GM21825 (cell line): ENCODE results near the gene CACNB1.
"Not testable (repeated sequence)": the region's sequence is repeated elsewhere in the genome, so short reads cannot be mapped to it uniquely, and the experiment has no call there.

Experiments
- ATAC-seq: cut with Tn5 transposase; IDR thresholded peaks from one replicate; pipeline ENCODE4 v1.9.1; 2021; ENCODE audit warnings: mild to moderate bottlenecking, moderate library complexity; ENCODE audit not compliant: unreplicated experiment

Gene CACNB1

GRCh38 chr17:39177256-39177655, 20.2 kb downstream of the CACNB1 start:
- no peak for ATAC-seq

GRCh38 chr17:39175695-39176093, 21.8 kb downstream of the CACNB1 start:
- ATAC-seq = no peak

GRCh38 chr17:39174920-39175694, 22.4 kb downstream of the CACNB1 start:
- no peak for ATAC-seq

GRCh38 chr17:39173526-39174274, 23.8 kb downstream of the CACNB1 start:
- ATAC-seq = no peak

- ATAC-seq = no peak
These were observed 24.4 kb downstream of the CACNB1 start for GRCh38 chr17:39173080-39173479.

- no peak for ATAC-seq
These were observed 25.5 kb downstream of the CACNB1 start for GRCh38 chr17:39171933-39172332.

- no peak for ATAC-seq
These were observed 26.9 kb downstream of the CACNB1 start for GRCh38 chr17:39170558-39170957.

GRCh38 chr17:39170109-39170508, 27.4 kb downstream of the CACNB1 start:
- ATAC-seq = no peak

GRCh38 chr17:39169518-39169917, 28.0 kb downstream of the CACNB1 start:
- ATAC-seq = no peak

GRCh38 chr17:39169101-39169500, 28.4 kb downstream of the CACNB1 start:
- ATAC-seq = no peak

GRCh38 chr17:39168503-39168902, 29.0 kb downstream of the CACNB1 start:
- ATAC-seq = not testable (repeated sequence)

GRCh38 chr17:39167476-39167875, 30.0 kb downstream of the CACNB1 start:
- no peak for ATAC-seq

- no peak for ATAC-seq
These were observed 30.8 kb downstream of the CACNB1 start for GRCh38 chr17:39166437-39167335.

GRCh38 chr17:39165841-39166349, 31.6 kb downstream of the CACNB1 start, which contains the start of gene ARL5C:
Gene ARL5C (minus strand): TSS chr17:39166161. CDS start chr17:39165760, 401 bp downstream.
- no peak for ATAC-seq

- no peak for ATAC-seq
These were observed 32.2 kb downstream of the CACNB1 start for GRCh38 chr17:39165178-39165840.

- ATAC-seq = peak; percentile 71
These were observed 32.8 kb downstream of the CACNB1 start for GRCh38 chr17:39164675-39165143.

GRCh38 chr17:39161962-39162361, 35.5 kb downstream of the CACNB1 start:
- no peak for ATAC-seq

GRCh38 chr17:39158623-39159022, 38.8 kb downstream of the CACNB1 start:
- no peak for ATAC-seq

GRCh38 chr17:39156491-39156890, 41.0 kb downstream of the CACNB1 start:
- ATAC-seq = no peak

- no peak for ATAC-seq
These were observed 41.8 kb downstream of the CACNB1 start for GRCh38 chr17:39155654-39156053.
